ENCODE measurements around the gene IFFO2.

IFFO2 gene

DNA sequence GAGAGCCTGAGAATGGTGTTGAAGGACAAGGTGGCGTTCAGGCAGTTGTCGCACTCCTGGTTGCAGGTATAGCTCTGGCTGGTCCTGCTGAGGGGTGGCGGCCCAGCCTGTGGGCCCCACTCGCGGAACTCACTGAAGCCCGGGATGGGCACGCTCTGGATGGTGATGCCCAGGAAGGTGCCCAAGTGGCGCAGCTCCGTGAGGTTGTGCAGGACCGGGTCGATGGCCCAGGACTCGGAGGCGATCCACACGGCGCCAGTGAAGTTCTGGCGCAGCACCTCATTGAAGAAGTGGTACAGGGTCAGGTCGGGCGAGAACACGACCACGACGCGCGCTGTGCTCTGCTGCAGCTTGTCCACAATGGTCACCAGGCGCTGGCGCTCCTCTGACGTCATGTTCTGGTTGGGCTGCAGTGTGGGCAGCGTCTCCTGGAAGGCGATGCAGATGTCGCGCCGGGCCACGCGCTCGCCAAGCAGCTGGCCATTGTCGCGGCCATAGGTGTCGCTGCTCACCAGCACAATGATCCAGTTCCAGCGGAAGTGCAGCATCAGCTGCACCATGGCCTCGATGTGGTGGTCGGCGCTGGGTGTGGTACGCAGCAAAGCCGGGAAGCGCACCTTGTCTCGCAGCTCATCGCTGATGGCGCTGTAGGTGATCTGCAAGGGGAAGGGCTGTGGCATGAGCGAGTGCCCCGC is 102.0 kb downstream of the IFFO2 start:
- POLR2A ChIA-PET: no interaction called here
- CTCF ChIA-PET: no interaction called here
- DNase-seq (ENCODE audit: extremely low spot score): no peak
- TF ChIP-seq, protein P1, sequence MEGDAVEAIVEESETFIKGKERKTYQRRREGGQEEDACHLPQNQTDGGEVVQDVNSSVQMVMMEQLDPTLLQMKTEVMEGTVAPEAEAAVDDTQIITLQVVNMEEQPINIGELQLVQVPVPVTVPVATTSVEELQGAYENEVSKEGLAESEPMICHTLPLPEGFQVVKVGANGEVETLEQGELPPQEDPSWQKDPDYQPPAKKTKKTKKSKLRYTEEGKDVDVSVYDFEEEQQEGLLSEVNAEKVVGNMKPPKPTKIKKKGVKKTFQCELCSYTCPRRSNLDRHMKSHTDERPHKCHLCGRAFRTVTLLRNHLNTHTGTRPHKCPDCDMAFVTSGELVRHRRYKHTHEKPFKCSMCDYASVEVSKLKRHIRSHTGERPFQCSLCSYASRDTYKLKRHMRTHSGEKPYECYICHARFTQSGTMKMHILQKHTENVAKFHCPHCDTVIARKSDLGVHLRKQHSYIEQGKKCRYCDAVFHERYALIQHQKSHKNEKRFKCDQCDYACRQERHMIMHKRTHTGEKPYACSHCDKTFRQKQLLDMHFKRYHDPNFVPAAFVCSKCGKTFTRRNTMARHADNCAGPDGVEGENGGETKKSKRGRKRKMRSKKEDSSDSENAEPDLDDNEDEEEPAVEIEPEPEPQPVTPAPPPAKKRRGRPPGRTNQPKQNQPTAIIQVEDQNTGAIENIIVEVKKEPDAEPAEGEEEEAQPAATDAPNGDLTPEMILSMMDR (IDR thresholded peaks at IDR 0.05; ENCODE audit: control extremely low read depth, extremely low read depth, low read depth, missing control alignments): no peak

Data from GM10248 (cell line).